ENCODE data around the gene POLH. TPM values are rescaled to one million over a fixed set of nuclear protein-coding genes. Genes with fewer than 3 reads are reported as not detected.

POLH gene
- total and polyA plus RNA-seq, 9 of the 15 experiments (the other 6 are each of a cell fraction or from before 2014, with no cell fraction given) = 5.8 to 31.6 (median 20.6) TPM

GRCh38 chr6:43621836-43622180 lies 45.8 kb downstream of the POLH start (continued):
- TF ChIP-seq GMEB1 (CRISPR knock-in tag; IDR thresholded peaks at IDR 0.05) (no peak), CREB1 (IDR thresholded peaks at IDR 0.05) (no peak), CREB1 (CRISPR knock-in tag; IDR thresholded peaks at IDR 0.05) (no peak), ZBTB7A (IDR thresholded peaks at IDR 0.05; ENCODE audit: borderline replicate concordance, control insufficient read depth, low read depth, low read length) (no peak)

GRCh38 chr6:43622541-43622940 lies 46.6 kb downstream of the POLH start:
- Histone ChIP-seq H2AFZ (ENCODE audit: low read depth, low read length) (no peak overlapping the region), H3K9me1 (ENCODE audit: control insufficient read depth, insufficient read depth, low read length) (peaks cover 13% of the 10 kb centered on the region), H3K4me3 (no peak overlapping the region), H3K79me2 (ENCODE audit: control insufficient read depth, insufficient read depth, low read length) (peaks cover 39% of the 10 kb centered on the region), H3K27ac (ENCODE audit: extremely low read depth, low read depth, low read length) (no peak overlapping the region), H3K9ac (ENCODE audit: insufficient read depth in 1 of 2, low read depth in 2 of 2, low read length in 2 of 2) (peak overlapping the region in 1 of 2 experiments; percentile 62; a peak in 1 of 4 replicates), H3K9me3 (replicated peaks; ENCODE audit: control insufficient read depth, insufficient read depth, low read depth, low read length) (no peaks in the 10 kb centered on the region), H4K20me1 (replicated peaks; ENCODE audit: control insufficient read depth, insufficient read depth, low read length) (0 out of 2 replicates have a peak, but pooled peaks cover 7% of the 10 kb centered on the region), H3K4me2 (ENCODE audit: insufficient read depth, low read length) (no peak overlapping the region), H3K27me3 (ENCODE audit: control insufficient read depth in 2 of 2, insufficient read depth in 2 of 2, low read length in 2 of 2) (no peaks in the 10 kb centered on the region), H3K36me3 (ENCODE audit: control insufficient read depth, insufficient read depth, low read length) (peaks cover 83% of the 10 kb centered on the region), H3K4me1 (replicated peaks in 1 of 2; ENCODE audit: control insufficient read depth in 2 of 2, insufficient read depth in 2 of 2, low read length in 2 of 2) (peaks cover 16 to 19% of the 10 kb centered on the region in 2 experiments)
- no TSS peak for BruUV-seq (replicated peaks)
- FAIRE-seq (no peak), DNase-seq (ENCODE audit: extremely low read depth in 1 of 4, low spot score in 3 of 4) (no peak), ATAC-seq (no peak)
- intact Hi-C loops (cut with micrococcal nuclease) = no loop called here
- in situ Hi-C loops (cut with MboI) = no loop called here
- ChIA-PET CTCF (ENCODE audit: low intra/inter-chr PET ratio) (no interaction called here), POLR2A (interaction anchor here (0.6 to 6.2 kb wide), 6 partner anchors 9 to 456 kb away, joined by 3 to 53 read pairs (median 5); no protein-coding TSS in a partner anchor)
- 93% methylated on average over 10 of the region's 10 CpGs for WGBS (ENCODE audit: insufficient coverage, low coverage, missing lambda C conversion rate)
- TF ChIP-seq EWSR1 (IDR thresholded peaks at IDR 0.05; ENCODE audit: borderline replicate concordance, low read depth, partially characterized antibody) (no peak), SNIP1 (IDR thresholded peaks at IDR 0.05; ENCODE audit: low read depth) (no peak), RBFOX2 (IDR thresholded peaks at IDR 0.05; ENCODE audit: low read depth, low read length) (peak; percentile 75), EZH2 (IDR thresholded peaks at IDR 0.05; ENCODE audit: borderline replicate concordance, low read depth, low read length) (no peak), POLR2B (IDR thresholded peaks at IDR 0.05; ENCODE audit: low read depth, partially characterized antibody) (peak; percentile 30), TFAP4 (CRISPR knock-in tag; IDR thresholded peaks at IDR 0.05; ENCODE audit: borderline replicate concordance) (no peak), MCM7 (IDR thresholded peaks at IDR 0.05) (no peak), PURB (CRISPR knock-in tag; IDR thresholded peaks at IDR 0.05; ENCODE audit: low read depth) (no peak), POLR2G (IDR thresholded peaks at IDR 0.05; ENCODE audit: low read depth, low read length) (peak; percentile 85), WHSC1 (IDR thresholded peaks at IDR 0.05; ENCODE audit: low read length) (peak; percentile 88), BHLHE40 (IDR thresholded peaks at IDR 0.05; ENCODE audit: low read length) (no peak), DEAF1 (CRISPR knock-in tag; IDR thresholded peaks at IDR 0.05) (no peak), RHOXF2B (CRISPR knock-in tag; conservative IDR thresholded peaks at IDR 0.05) (0 out of 2 replicates have a peak, but pooled peaks have one; percentile 27), RBM22 (IDR thresholded peaks at IDR 0.05; ENCODE audit: low read depth, low read length, poor library complexity, severe bottlenecking) (peak; percentile 87)
